ENCODE results near the gene AGPS. TPM values are rescaled to one million over a fixed set of nuclear protein-coding genes. Genes with fewer than 3 reads are reported as not detected.
"Not testable (repeated sequence)": the region's sequence is repeated elsewhere in the genome, so short reads cannot be mapped to it uniquely, and the experiment has no call there.

The AGPS gene
- total RNA-seq, 3 donors from 2014 or later (not counting 1 experiment from before 2014, with no cell fraction given) = 27.4 to 36.0 (median 35.6) TPM

GRCh38 chr2:177353187-177353478 lies 39.4 kb upstream of the AGPS start:
- H3K4me1 Mint-ChIP-seq = no peaks in the 10 kb centered on the region
- no peaks in the 10 kb centered on the region for H3K27me3 Mint-ChIP-seq (ENCODE audit: low read depth in 2 of 2)
- H3K4me3 Mint-ChIP-seq = no peak overlapping the region
- ATAC-seq = no peak
- no peaks in the 10 kb centered on the region for H3K36me3 Mint-ChIP-seq
- intact Hi-C loops (cut with micrococcal nuclease) = no loop called here
- H3K27ac Mint-ChIP-seq = no peak overlapping the region
- WGBS (ENCODE audit: insufficient coverage) = 42% methylated on average over 2 of the region's 2 CpGs
- Histone ChIP-seq H3K9me3 (ENCODE audit: control insufficient read depth, insufficient read depth, low read length) (no peaks in the 10 kb centered on the region), H3K27ac (ENCODE audit: low read length) (no peak overlapping the region), H3K27me3 (ENCODE audit: control insufficient read depth, insufficient read depth, low read length) (no peaks in the 10 kb centered on the region), H3K4me3 (ENCODE audit: low read length) (no peak overlapping the region), H3K36me3 (ENCODE audit: control insufficient read depth, insufficient read depth, low read length) (no peaks in the 10 kb centered on the region), H3K4me1 (ENCODE audit: control insufficient read depth, insufficient read depth, low read length) (no peaks in the 10 kb centered on the region)
- no peak for TF ChIP-seq CTCF (IDR thresholded peaks at IDR 0.05)
- DNase-seq = no peak
- H3K9me3 Mint-ChIP-seq = no peaks in the 10 kb centered on the region

GRCh38 chr2:177354541-177354940 lies 38.0 kb upstream of the AGPS start:
- H3K9me3 ChIP-seq (ENCODE audit: control insufficient read depth, insufficient read depth, low read length); ATAC-seq; H3K4me1 Mint-ChIP-seq; H3K4me3 Mint-ChIP-seq; H3K36me3 ChIP-seq (ENCODE audit: control insufficient read depth, insufficient read depth, low read length); H3K4me1 ChIP-seq (ENCODE audit: control insufficient read depth, insufficient read depth, low read length); H3K27ac Mint-ChIP-seq; DNase-seq; intact Hi-C loops (cut with micrococcal nuclease); H3K27ac ChIP-seq (ENCODE audit: low read length); H3K27me3 Mint-ChIP-seq (ENCODE audit: low read depth in 2 of 2); H3K36me3 Mint-ChIP-seq; H3K4me3 ChIP-seq (ENCODE audit: low read length); H3K27me3 ChIP-seq (ENCODE audit: control insufficient read depth, insufficient read depth, low read length); H3K9me3 Mint-ChIP-seq: not testable (repeated sequence)
- WGBS (ENCODE audit: insufficient coverage) = 84% methylated on average over 2 of the region's 3 CpGs

- no peaks in the 10 kb centered on the region for H3K36me3 Mint-ChIP-seq
- no peak overlapping the region for H3K27ac ChIP-seq (ENCODE audit: low read length)
- H3K4me1 ChIP-seq (ENCODE audit: control insufficient read depth, insufficient read depth, low read length) = no peaks in the 10 kb centered on the region
- H3K27me3 Mint-ChIP-seq (ENCODE audit: low read depth in 2 of 2) = no peaks in the 10 kb centered on the region
- WGBS (ENCODE audit: insufficient coverage) = 97% methylated on average over 2 of the region's 2 CpGs
- H3K9me3 Mint-ChIP-seq = no peaks in the 10 kb centered on the region
- intact Hi-C loops (cut with micrococcal nuclease) = no loop called here
- DNase-seq = no peak
- H3K4me3 ChIP-seq (ENCODE audit: low read length) = no peak overlapping the region
- H3K4me1 Mint-ChIP-seq = no peaks in the 10 kb centered on the region
- TF ChIP-seq CTCF (IDR thresholded peaks at IDR 0.05) = no peak
- no peak overlapping the region for H3K27ac Mint-ChIP-seq
- no peaks in the 10 kb centered on the region for H3K27me3 ChIP-seq (ENCODE audit: control insufficient read depth, insufficient read depth, low read length)
- ATAC-seq = no peak
- no peaks in the 10 kb centered on the region for H3K36me3 ChIP-seq (ENCODE audit: control insufficient read depth, insufficient read depth, low read length)
- H3K4me3 Mint-ChIP-seq = no peak overlapping the region
- no peaks in the 10 kb centered on the region for H3K9me3 ChIP-seq (ENCODE audit: control insufficient read depth, insufficient read depth, low read length)
Measured at GRCh38 chr2:177355874-177356273, 36.7 kb upstream of the AGPS start.

- H3K4me1 ChIP-seq (ENCODE audit: control insufficient read depth, insufficient read depth, low read length) = no peaks in the 10 kb centered on the region
- Mint-ChIP-seq H3K4me1 (no peaks in the 10 kb centered on the region), H3K27ac (no peak overlapping the region), H3K36me3 (no peaks in the 10 kb centered on the region), H3K9me3 (no peaks in the 10 kb centered on the region), H3K4me3 (no peak overlapping the region), H3K27me3 (ENCODE audit: low read depth in 2 of 2) (no peaks in the 10 kb centered on the region)
- no peak overlapping the region for H3K4me3 ChIP-seq (ENCODE audit: low read length)
- ATAC-seq = no peak
- no peak overlapping the region for H3K27ac ChIP-seq (ENCODE audit: low read length)
- H3K9me3 ChIP-seq (ENCODE audit: control insufficient read depth, insufficient read depth, low read length) = no peaks in the 10 kb centered on the region
- no peak for DNase-seq
- H3K27me3 ChIP-seq (ENCODE audit: control insufficient read depth, insufficient read depth, low read length) = no peaks in the 10 kb centered on the region
- intact Hi-C loops (cut with micrococcal nuclease) = no loop called here
- no peak for TF ChIP-seq CTCF (IDR thresholded peaks at IDR 0.05)
- no peaks in the 10 kb centered on the region for H3K36me3 ChIP-seq (ENCODE audit: control insufficient read depth, insufficient read depth, low read length)
- 82% methylated on average over 2 of the region's 3 CpGs for WGBS (ENCODE audit: insufficient coverage)
Measured at GRCh38 chr2:177359836-177360595, 32.6 kb upstream of the AGPS start.

Data from natural killer cell (primary cell).